GM15510 (cell line): ENCODE results near the gene LPIN3.

ENCODE experiments used
- POLR2A ChIP-seq: IDR thresholded peaks from 3 replicates; pipeline ENCODE4 v1.6.1; 2011; ENCODE audit warnings: borderline replicate concordance; ENCODE audit not compliant: insufficient read length; ENCODE audit errors: extremely low read depth

The LPIN3 gene, protein sequence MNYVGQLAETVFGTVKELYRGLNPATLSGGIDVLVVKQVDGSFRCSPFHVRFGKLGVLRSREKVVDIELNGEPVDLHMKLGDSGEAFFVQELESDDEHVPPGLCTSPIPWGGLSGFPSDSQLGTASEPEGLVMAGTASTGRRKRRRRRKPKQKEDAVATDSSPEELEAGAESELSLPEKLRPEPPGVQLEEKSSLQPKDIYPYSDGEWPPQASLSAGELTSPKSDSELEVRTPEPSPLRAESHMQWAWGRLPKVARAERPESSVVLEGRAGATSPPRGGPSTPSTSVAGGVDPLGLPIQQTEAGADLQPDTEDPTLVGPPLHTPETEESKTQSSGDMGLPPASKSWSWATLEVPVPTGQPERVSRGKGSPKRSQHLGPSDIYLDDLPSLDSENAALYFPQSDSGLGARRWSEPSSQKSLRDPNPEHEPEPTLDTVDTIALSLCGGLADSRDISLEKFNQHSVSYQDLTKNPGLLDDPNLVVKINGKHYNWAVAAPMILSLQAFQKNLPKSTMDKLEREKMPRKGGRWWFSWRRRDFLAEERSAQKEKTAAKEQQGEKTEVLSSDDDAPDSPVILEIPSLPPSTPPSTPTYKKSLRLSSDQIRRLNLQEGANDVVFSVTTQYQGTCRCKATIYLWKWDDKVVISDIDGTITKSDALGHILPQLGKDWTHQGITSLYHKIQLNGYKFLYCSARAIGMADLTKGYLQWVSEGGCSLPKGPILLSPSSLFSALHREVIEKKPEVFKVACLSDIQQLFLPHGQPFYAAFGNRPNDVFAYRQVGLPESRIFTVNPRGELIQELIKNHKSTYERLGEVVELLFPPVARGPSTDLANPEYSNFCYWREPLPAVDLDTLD

GRCh38 chr20:41340327-41341055, at the start of gene LPIN3:
Gene LPIN3 (plus strand): TSS chr20:41340821. CDS start chr20:41345804, 4,983 bp downstream.
- TF ChIP-seq POLR2A: no peak

DNA sequence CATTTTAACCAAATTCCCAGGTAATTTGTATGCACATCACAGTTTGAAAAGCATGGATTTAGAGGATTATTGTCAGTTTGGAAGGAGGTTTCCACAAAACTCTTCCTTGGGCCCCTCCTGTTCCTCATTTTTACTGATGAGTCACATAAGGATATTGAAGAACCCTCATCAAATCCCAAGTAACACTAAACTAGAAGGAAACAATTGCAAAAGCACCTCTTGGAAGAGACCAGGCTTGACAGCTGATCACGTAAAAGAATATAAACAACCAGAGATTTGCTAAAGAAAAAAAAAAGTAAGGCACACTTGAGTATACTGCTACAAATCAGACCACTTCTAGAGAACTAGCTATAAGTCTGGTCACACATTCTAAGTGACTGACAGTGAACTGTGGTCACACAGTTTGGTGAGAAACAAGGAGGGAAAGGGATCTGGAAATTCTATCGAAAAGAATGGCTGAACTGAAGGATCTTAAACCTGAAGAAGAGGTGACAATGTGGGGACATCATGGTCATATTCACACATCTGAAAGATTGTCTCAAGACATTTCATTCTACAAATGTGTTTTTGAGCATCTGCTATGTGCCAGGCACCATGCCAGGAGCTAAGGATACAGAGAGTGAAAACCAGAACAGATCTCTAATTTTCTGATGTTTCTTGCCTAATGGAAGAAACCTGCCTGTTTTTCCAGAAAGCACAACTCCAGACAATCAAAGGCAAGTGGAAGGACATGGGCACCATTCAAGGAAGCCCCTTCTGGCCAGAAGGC, 47.2 kb upstream of the LPIN3 start:
- no peak for TF ChIP-seq POLR2A

DNA sequence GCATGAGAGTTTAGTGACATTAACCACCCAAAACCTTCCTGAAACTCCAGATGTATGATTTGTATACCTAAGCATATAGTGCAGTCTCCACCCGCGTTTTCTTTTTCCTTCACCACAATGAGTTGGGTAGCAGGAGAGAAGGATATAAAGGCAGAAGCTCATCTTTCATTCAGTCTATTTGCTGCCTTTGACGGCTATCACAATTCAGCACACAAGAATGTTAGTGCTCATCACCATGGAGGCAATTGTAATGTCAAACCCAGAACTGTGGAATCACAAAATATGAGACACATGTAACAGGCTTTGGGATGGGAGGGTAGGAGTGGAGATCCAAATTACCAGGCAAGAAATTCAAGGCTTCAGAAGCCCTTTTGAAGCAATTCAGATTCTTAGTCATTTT, 40.7 kb upstream of the LPIN3 start:
- no peak for TF ChIP-seq POLR2A

DNA sequence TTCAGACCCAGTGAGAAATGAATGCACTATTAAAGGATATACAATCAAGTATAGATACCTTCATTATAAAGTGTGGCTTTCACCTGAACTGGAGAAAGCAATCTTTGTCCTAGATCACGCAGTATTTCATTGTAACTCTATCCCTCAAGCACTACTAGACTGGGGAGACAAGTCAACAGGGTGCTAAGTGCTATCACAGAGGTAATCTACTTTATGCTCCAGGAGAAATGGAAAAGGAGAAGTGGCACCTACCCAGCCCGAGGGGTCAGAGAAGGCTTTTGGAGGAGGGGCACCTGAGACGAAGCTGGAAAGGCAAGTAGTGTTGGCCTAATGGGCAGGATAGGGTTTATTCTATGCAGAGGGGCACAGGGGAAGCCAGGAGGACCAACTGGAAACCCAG, 40.2 kb upstream of the LPIN3 start:
- TF ChIP-seq POLR2A: no peak

DNA sequence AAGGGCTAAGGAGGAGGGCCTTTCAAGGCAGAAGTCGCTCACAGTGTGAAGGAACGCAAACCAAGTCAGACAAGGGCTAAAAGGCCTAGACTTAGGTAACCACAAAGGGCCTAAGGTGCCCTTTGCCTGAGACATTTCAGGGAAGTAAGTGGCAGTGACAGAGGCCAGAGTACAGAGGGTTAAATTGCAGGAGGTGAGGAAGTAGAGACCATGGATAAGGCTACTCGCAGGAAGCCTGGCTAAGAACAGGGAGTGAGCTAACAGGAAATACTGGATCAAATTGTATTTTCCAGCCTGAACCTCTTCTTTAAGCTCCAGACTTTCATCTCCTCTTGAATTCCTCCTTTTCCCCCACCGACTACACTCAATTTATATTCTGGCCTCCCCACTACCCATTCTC, 39.7 kb upstream of the LPIN3 start:
- no peak for TF ChIP-seq POLR2A

- TF ChIP-seq POLR2A: no peak
These were observed 36.6 kb upstream of the LPIN3 start for GRCh38 chr20:41304002-41304401.

- TF ChIP-seq POLR2A: no peak
These were observed 36.1 kb upstream of the LPIN3 start for GRCh38 chr20:41304424-41305079.

DNA sequence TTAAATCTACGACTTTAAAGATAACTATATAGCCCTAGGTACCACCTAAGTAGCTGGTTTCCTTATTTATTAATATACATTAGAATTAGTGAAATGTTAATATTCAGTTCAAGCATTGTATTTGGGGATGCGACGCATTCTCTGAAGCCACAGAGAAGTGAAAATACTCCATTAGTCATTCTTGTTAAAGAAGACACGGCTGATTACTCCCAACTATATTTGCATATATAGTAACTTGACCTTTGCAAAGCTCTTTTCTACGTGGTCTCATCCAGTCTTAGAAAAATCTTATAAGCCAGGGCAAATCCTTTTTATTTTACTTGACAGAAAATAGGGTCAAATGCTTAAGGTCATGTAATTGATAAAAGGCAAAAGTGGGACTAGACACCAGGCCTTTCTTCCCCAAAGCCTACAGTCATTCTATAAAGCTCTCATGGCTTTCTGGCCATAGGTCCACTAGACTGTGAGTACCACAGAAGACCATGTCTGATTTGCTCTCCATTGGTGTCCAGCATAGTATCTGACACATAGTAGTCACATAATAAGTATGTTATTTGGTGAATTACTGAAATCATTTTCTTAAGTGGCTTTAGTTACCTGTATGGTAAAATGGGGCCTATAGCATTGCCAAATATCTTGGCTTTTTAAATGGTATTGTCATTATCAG, 34.4 kb upstream of the LPIN3 start:
- no peak for TF ChIP-seq POLR2A

GRCh38 chr20:41307021-41307420, 33.6 kb upstream of the LPIN3 start:
- TF ChIP-seq POLR2A: no peak

GRCh38 chr20:41308290-41308711, 32.3 kb upstream of the LPIN3 start:
- TF ChIP-seq POLR2A: no peak

DNA sequence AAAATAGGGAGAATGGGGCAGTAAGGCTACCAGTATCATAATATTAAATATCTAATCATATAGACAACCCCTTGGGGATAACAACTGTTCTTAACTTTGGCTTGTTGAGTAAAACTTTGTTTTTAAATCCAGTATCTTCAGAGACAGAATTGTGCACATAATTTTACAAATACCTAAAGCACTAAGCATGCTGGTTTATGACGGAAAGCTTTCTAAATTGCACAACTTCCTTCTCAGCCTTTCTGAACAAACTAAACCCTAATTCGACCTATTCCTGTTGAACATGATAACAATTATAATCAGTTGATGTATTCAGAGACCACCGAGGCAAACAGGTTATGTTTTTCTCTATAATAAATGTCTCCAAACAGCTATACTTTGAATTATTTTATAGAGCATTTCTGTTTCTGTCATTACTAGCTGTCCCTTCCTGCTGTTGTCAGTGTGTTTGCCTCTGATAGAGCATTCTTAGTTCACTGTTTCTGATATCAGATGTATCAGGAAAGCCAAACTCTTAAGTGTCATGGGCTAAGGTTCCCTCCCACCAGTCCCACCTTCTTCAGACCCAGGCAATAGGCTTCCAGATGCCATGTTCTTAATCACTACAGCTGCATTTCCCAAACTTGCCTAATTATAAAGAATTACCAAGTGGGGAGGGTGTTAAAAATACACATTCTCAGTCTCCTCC, 31.8 kb upstream of the LPIN3 start:
- TF ChIP-seq POLR2A: no peak

GRCh38 chr20:41309817-41310216, 30.8 kb upstream of the LPIN3 start:
- no peak for TF ChIP-seq POLR2A

GRCh38 chr20:41314386-41314785, 26.2 kb upstream of the LPIN3 start:
- no peak for TF ChIP-seq POLR2A

GRCh38 chr20:41316051-41316450, 24.6 kb upstream of the LPIN3 start:
- TF ChIP-seq POLR2A: no peak
